HG02884 (cell line): Measurements from ENCODE around the gene IL34.

ENCODE experiments used
- ATAC-seq: cut with Tn5 transposase; IDR thresholded peaks from one replicate; pipeline ENCODE4 v1.9.1; 2021; ENCODE audit warnings: mild to moderate bottlenecking, moderate library complexity; ENCODE audit not compliant: unreplicated experiment

IL34 gene

DNA sequence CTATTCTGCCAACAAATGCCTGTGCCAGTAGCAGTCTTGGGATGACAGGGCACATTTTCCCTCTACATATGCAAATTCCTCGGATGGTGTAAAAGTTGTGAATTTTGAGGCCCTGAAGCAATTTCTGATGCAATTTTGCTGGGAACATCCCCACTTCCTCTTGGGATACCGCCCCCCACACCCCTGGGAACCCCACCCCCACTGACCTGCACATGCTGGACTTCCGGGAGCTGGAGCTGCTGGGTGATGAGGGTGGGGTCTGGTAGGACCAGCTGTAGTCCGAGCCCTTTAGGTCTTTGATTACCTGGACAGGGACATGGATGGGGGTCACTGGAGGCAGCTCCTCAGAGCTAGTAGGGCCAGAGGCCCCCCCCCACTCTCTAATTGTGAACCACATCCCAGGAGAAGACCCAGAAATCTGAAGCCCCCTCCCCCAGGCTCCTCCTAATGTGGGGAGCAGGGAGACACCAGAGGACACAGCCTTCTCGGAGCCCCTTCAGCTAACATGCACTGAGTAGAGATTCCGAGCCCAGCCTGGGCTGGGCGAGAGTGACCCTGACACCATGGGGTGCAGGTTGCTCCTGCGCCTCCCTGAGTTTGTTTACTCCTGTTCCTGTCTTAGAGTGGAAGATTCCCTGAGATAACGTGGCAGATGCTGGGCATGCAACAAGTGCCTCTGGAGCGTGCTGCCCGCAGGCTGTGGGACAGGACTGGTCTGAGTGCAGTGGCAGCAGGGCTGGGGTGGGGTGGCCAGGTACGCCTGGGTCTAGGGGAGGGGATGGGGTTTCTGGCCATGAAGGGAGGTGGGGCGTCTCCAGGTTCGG, 30.5 kb downstream of the IL34 start:
- no peak for ATAC-seq

GRCh38 chr16:70677499-70678120, 31.3 kb downstream of the IL34 start:
- no peak for ATAC-seq

GRCh38 chr16:70678121-70678897, 31.9 kb downstream of the IL34 start:
- no peak for ATAC-seq

GRCh38 chr16:70678898-70679670, 32.7 kb downstream of the IL34 start:
- ATAC-seq = no peak

DNA sequence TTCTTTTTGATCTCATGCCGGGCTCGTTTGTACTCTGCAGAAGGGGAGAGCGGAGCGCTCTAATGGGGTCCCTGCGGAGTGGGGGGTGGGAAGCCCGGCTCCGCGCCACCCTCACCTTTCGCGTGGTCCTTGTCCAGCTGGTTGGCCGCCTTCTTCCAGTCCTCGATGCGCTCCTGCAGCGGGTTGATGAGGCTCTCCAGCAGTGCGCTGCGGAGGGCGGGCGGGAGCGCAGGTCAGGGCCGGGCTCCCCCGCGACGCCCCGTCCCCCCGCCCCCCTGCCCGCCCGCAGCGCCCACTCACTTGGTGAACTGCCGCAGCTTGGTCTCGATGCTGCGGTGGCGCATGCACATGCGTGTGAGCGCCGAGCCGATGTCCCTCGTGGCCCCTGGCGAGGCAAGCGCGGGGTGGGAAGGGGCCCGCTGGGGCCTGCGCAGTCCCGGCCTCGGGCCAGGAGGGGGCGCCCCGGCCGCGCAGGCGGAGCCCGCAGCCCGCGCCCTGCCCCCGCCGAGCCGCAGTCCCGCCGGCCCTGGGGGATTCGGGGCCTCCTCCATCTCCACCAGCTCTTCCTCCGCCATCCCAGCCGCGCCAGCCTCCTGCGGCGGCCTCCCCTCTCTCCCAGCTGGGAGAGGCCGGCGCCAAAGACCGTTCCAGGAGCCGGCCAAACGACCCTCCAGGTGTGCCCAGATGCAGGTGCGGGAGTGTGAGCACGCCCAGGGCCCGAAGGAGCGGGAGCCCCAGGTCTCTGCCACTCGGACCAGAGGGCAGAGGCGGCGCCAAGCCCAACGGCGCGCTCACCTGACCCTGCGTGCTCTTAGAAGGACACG, 33.5 kb downstream of the IL34 start:
- ATAC-seq = no peak

DNA sequence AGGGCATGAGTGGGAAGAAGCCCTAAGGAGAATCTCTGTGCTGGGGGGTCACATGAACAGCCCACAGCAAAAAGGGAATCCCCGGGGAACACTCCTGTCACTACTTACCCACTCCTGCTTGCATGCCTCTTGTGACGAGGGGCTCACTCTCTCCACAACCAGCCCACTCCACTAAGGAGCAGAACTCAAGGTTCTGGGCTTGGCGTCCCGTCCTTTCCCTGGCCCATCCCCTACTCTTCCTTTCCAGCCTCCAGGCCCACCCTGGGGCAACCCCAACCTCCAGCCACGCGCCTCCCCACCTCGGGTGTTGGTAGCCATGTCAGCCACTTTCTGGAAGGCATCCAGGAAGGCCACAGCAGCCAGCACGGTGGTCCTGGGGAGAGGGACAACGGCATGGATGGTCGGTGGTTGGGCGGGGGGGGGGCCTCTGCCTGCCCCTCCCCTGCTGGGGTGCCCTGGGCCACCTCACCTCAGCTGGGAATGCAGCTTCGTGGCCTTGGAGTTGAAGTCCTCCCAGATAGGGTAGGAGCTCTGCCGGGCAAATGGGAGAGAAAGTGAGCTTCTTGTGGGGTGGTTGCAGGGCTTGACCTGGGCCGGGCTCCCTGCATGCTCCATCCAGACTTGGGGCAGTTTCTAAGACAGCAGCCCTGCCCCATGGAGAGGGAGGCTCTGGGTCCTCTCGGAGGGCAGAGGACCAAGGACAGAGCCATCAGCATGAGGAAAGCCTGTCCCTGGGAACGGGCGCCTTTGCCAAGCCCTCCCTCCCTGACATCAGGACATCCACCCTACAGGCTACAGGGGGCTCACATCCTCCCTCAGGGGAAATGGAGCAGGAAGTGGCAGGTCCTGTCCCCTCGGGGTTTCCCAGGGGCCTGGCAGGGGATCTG, 34.4 kb downstream of the IL34 start:
- ATAC-seq = no peak

DNA sequence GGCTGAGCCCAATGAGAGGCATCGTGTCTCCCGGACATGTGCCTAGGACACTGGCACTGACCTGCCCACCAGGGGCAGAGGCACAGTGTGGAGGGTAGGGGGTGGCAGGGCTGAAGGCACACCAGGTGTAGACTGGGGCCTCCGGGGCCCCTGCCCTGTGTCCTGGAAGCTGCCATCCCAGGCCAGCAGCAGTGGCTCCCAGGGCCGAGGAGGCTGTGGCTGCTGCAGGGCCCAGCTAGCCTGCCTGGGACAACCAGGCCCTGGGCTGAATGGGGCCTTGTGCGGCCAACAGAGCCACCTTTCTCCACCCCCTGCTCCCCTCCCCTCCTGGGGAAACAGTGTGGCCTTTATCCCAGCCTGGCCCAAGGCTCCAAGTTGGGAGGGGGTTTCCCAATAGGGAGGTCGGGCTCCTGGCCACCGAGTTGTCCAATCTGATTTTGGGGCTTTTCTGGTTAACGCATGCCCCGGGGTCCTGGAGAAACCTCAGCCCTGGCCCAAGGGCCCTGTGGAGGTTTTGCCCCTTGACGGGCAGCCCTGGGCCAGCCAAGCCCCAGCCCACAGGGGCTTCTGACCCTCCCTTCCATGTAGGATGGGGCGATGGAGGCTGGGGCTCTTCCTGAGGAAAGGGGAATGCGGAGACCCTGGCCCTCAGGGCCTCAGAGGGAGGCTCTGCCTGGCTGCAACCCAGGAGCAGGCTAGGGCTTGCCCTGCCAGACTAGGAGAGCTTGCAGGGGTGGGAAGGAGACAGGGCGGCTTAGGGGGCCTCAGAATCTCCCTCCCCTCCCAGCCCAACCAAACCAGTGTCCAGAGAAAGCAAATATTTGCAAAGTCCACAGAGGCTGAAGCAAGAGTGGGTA, 35.3 kb downstream of the IL34 start:
- ATAC-seq = no peak

DNA sequence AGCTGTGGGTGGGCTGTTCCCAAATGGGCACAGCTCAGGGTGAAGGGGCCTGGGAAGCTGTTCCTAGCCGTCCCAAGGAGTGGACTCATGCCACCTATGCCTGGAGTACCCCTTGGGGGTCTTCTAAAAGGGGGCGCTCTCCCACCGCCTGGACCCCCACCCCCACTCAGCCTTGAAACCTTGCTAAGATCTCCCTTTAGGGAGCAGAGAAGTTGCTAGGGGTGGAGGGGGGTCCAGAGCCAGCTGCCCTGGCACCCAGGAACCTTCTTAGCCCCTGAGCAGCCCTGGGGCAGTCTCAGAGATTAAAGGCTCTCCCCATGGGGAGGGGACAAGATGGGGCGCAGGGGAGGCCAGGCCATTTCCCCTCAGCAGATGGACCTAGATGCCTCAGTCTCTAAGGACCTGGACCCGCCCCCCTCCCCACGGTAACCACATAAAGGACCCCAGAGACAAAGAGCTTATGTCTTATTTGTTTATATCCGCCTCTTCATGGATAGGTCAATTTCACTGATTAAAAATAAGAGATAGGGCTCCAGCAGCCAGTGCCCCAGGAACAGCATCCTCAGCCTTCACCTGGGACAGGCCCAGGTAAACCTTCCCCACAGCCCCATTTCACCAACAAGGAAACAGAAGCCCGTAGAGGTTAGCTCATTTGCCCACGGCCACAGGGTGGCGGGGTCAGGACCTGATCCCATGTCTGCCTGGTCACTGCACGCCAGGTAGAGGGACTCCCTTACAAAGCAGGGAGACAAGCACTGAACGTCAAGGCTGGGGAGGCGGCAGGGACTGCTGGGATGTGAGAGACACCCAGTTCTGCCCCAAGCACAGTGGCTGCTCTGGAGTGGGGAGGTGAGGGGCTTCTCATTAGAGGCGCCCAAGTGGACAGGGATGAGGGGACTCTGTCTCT, 36.1 kb downstream of the IL34 start:
- ATAC-seq = no peak

- ATAC-seq = no peak
Measured at GRCh38 chr16:70683146-70683944, 37.0 kb downstream of the IL34 start.

DNA sequence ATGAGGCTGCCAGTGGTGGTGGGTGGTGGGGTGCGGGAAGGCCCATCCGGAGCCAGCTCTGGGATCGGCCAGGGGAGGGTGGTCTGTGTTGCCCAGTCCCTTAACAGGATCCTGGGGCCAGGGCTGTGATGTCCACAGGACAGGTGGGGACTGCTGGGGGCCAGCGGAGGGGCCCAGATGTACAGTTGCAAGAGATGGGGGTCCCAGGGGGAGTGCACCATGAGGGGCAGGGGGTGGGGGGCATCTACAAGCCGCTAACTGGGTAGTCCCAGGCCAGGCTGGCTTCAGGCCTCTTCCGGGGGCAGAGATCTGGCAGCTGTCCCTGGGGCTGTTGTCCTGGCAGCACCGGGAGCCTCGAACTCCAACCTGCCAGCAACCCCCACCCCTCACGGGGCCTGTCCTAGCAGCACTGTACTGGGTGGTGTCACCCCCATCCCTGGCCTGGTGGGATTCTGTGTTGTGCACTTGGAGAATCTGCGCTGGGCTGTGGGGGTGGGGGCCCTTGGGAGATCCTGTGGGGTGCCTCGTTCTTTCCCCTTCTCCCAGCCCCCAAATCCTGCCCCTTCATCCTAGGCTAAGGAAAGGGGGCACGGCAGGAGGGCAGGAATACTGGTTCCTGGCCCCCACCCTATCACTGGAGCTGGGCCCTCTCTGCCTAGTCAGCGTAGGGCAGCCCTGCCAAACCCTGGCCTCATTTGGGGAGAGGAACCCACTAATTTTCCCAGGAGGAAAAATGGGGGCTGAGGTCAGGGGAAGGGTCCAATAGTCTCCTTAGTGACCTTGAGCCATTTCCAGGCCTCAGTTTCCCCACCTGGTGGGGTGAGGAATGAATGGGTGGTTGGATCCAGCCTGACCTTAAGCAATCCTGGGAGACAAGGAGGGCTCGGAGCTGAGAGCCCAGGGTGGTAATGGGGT, 38.0 kb downstream of the IL34 start:
- no peak for ATAC-seq

DNA sequence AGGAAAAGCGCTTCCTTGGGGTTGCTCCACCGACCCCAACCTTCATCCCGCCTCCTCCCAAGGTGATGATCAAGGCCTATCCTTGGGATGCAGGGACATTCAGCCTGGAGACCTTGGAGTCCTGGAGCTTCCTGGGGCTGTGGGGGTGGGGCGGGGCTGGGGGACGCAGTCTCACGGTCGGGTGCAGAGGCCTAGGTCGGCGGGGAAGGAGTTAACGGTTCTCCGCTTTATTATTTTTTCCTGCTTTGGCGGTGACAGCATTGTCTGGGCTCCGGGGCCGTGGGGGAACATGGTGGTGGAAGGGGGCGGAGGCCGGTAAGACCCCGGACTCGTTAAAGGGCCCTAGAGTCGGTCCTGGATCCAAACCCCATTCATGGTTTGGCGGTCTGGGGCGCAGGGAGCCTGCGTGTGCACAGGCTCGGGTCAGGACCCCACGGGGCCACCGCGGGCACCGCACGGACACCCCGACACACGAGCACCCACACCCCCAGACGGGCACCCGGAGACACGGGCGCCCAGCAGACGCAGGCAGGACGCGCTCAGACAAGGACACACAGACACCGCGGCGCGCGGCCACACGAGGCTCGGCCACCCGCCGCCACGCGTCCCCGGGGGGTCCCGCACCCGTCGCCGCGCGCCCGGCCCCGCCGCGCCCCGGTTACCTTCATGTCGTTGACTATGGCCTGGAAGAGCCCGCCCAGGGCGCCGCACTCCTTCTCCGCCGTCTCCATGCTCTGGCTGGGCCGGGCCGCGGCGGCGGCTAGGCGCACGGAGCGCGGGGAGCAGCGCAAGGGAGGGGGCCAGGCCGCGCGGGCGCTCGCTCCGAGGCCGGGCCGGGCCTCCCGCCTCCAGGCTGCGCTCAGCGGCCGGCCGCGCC, 38.9 kb downstream of the IL34 start:
- ATAC-seq = no peak

GRCh38 chr16:70685938-70686375, 39.6 kb downstream of the IL34 start, which contains the start of gene MTSS2:
Gene MTSS2, minus strand, starts transcription at chr16:70686053. Its CDS starts 262 bp downstream, at chr16:70685791.
- ATAC-seq = no peak

- ATAC-seq = no peak
Measured at GRCh38 chr16:70686376-70687101, 40.2 kb downstream of the IL34 start.
